Measurements from ENCODE around the gene CRISPLD2.

CRISPLD2 gene

GRCh38 chr16:84827897-84828296 lies 8.1 kb downstream of the CRISPLD2 start:
- TF ChIP-seq ZNF529 (tag by site-specific recombination; IDR thresholded peaks at IDR 0.05; ENCODE audit: insufficient replicate concordance) (no peak), ZSCAN30 (tag by site-specific recombination; IDR thresholded peaks at IDR 0.05) (no peak), ZNF776 (tag by site-specific recombination; IDR thresholded peaks at IDR 0.05; ENCODE audit: borderline replicate concordance) (no peak), ZBTB26 (tag by site-specific recombination; optimal IDR thresholded peaks at IDR 0.05) (no peak), ZNF558 (tag by site-specific recombination; IDR thresholded peaks at IDR 0.05) (no peak), ZNF18 (tag by site-specific recombination; IDR thresholded peaks at IDR 0.05) (no peak), REST (tag by site-specific recombination; IDR thresholded peaks at IDR 0.05) (no peak), ZNF610 (tag by site-specific recombination; IDR thresholded peaks at IDR 0.05; ENCODE audit: borderline replicate concordance) (no peak), WT1 (tag by site-specific recombination; IDR thresholded peaks at IDR 0.05) (no peak), MZF1 (tag by site-specific recombination; IDR thresholded peaks at IDR 0.05; ENCODE audit: borderline replicate concordance) (no peak), ZNF555 (tag by site-specific recombination; conservative IDR thresholded peaks at IDR 0.05) (no peak)
- Histone ChIP-seq H3K27ac (ENCODE audit: extremely low read depth, low read depth, low read length) (no peak overlapping the region), H3K36me3 (ENCODE audit: control insufficient read depth in 2 of 2, insufficient read depth in 1 of 2, low read length in 2 of 2) (no peaks in the 10 kb centered on the region), H3K4me3 (ENCODE audit: low read depth, low read length) (no peak overlapping the region), H3K9me3 (ENCODE audit: control insufficient read depth, insufficient read depth, low read depth, low read length) (no peaks in the 10 kb centered on the region), H3K4me1 (ENCODE audit: control insufficient read depth, insufficient read depth, low read length) (no peaks in the 10 kb centered on the region)
- CTCF ChIA-PET, result no interaction called here
- POLR2A ChIA-PET, result no interaction called here

- ChIA-PET POLR2A (no interaction called here), CTCF (interaction anchor here (0.6 kb wide), 1 partner anchor 156 kb away, joined by 3 read pairs; no protein-coding TSS in a partner anchor)
- H3K4me1 ChIP-seq (ENCODE audit: control insufficient read depth, insufficient read depth, low read length), result no peaks in the 10 kb centered on the region
- H3K36me3 ChIP-seq (ENCODE audit: control insufficient read depth in 2 of 2, insufficient read depth in 1 of 2, low read length in 2 of 2), result no peaks in the 10 kb centered on the region
- no peak overlapping the region for H3K4me3 ChIP-seq (ENCODE audit: low read depth, low read length)
- H3K9me3 ChIP-seq (ENCODE audit: control insufficient read depth, insufficient read depth, low read depth, low read length), result no peaks in the 10 kb centered on the region
- H3K27ac ChIP-seq (ENCODE audit: extremely low read depth, low read depth, low read length), result no peak overlapping the region
- TF ChIP-seq ZEB2 (tag by site-specific recombination; IDR thresholded peaks at IDR 0.05), result no peak
- TF ChIP-seq ZNF354C (tag by site-specific recombination; IDR thresholded peaks at IDR 0.05; ENCODE audit: borderline replicate concordance, low read depth), result no peak
- TF ChIP-seq ZNF248 (tag by site-specific recombination; IDR thresholded peaks at IDR 0.05), result no peak
- TF ChIP-seq SP2 (tag by site-specific recombination; IDR thresholded peaks at IDR 0.05), result no peak
- no peak for TF ChIP-seq KLF17 (tag by site-specific recombination; IDR thresholded peaks at IDR 0.05)
- TF ChIP-seq AEBP2 (tag by site-specific recombination; IDR thresholded peaks at IDR 0.05; ENCODE audit: borderline replicate concordance), result no peak
- no peak for TF ChIP-seq BCL6B (tag by site-specific recombination; IDR thresholded peaks at IDR 0.05)
- TF ChIP-seq PRDM10 (tag by site-specific recombination; IDR thresholded peaks at IDR 0.05), result no peak
- no peak for TF ChIP-seq ZNF24 (tag by site-specific recombination; IDR thresholded peaks at IDR 0.05)
- no peak for TF ChIP-seq ZBTB48 (tag by site-specific recombination; IDR thresholded peaks at IDR 0.05)
These were observed 8.5 kb downstream of the CRISPLD2 start for GRCh38 chr16:84828322-84828721.

Measured in HEK293 (cell line).